Urinary bladder (tissue), 4 donors: ENCODE measurements around the gene NCKAP1. TPM values are rescaled to one million over a fixed set of nuclear protein-coding genes. Genes with fewer than 3 reads are reported as not detected.
"Not testable (repeated sequence)": the region's sequence is repeated elsewhere in the genome, so short reads cannot be mapped to it uniquely, and the experiment has no call there.

Experiments
- DNase-seq: peaks from one replicate; pipeline ENCODE4 v3.0.0-alpha.2; 2015; ENCODE audit errors: extremely low spot score
- H3K27ac ChIP-seq: one replicate; pipeline ENCODE4 v1.5.1; 2013; ENCODE audit warnings: low read depth, mild to moderate bottlenecking, moderate library complexity
- H3K36me3 ChIP-seq: one replicate; pipeline ENCODE4 v1.6.1; 2013; ENCODE audit warnings: mild to moderate bottlenecking, moderate library complexity; ENCODE audit not compliant: insufficient read depth
- H3K4me1 ChIP-seq: one replicate; pipeline ENCODE4 v1.6.1; 2013; ENCODE audit warnings: mild to moderate bottlenecking, moderate library complexity; ENCODE audit not compliant: insufficient read depth
- H3K4me3 ChIP-seq: one replicate; pipeline ENCODE4 v1.5.1; 2013; ENCODE audit warnings: low read depth, low read length
- WGBS: extraction: QIAGEN DNeasy Blood & Tissue Kit; methylation state at CpG from one replicate; pipeline ENCODE4 v1.1.7; 2013; 5-methylcytosine and 5-hydroxymethylcytosine counted together
- polyA plus RNA-seq: library from polyadenylated mRNA; stranded (reverse); fragments of 200-250 nt; gene quantifications from one replicate; pipeline ENCODE4 v1.2.3, GENCODE V29; 2013
- total RNA-seq: library from RNA; depleted of rRNA; stranded (reverse); fragments of >200 nt; gene quantifications from one replicate; pipeline ENCODE4 v1.2.3, GENCODE V29; 2014
- donor health status: healthy with polysubstance abuse.
- donor health status: healthy.

The NCKAP1 gene
- total and polyA plus RNA-seq, 2 donors: 91.6 to 297 TPM

DNA sequence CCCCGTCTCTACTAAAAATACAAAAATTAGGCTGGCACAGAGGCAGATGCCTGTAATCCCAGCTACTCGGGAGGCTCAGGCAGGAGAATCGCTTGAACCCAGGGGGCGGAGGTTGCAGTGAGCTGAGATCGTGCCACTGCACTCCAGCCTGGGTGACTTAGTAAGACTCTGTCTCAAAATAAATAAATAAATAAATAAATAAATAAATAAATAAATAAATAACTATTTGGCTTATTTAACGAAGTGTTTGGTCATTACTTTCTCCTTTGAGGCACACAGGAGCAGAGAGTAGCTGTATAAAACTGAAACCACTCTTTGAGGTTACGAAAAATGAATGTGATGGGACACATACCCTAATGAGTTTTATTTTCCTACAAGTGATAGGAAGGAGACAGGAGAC is 145.2 kb downstream of the NCKAP1 start:
- H3K27ac ChIP-seq, H3K4me1 ChIP-seq, H3K36me3 ChIP-seq, H3K4me3 ChIP-seq, DNase-seq: not testable (repeated sequence)
- 86% methylated on average over 7 of the region's 7 CpGs for WGBS

DNA sequence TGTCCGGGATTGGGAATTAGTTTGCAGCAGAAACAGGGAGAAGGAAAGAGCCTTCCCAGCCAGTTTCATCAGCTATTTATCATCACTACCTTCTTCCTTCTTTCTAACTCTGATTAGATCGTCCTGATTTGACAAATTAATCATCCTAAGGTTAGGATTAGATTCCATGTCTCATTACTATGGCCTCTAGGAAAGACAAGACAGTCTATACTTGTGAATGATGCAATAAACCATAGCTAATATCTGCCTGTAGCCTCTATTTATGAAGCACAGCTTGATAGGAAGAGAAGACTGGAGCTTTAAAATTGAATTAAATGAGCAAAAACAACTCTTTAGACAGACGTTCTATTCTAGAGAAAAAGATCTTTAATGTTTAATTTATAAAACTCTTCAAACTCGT is 146.6 kb downstream of the NCKAP1 start:
- Histone ChIP-seq H3K27ac (no peak overlapping the region), H3K4me1 (no peaks in the 10 kb centered on the region), H3K4me3 (no peak overlapping the region), H3K36me3 (no peaks in the 10 kb centered on the region)
- WGBS: 61% methylated on average over 4 of the region's 4 CpGs
- DNase-seq: no peak

DNA sequence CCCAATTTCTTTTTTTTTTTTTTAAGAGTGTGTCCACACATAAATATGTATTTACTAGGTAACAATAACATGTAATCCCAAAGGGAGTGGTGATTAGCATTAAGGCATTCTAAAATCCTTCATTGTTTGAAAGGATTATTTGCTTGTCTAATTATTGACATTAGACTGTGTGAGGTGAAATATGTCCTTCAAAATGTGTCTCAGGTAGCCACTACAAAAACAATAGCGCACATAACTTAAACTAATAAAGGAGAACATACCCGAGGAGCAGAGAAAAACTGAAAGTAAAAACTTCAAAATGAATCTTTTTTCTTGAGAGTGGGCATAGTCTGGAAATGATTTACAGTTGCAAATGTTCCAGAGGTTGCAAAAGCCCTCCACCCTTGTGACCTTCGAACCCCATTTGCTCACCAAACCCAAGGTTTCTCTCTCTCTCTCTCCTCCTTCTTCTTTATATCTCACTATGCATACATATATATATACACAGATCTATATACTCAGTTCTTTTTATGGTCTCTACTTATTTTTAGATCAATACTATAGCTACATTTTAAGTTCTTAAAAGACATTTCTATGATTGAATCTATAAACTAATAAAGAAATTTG is 147.4 kb downstream of the NCKAP1 start:
- no peak for DNase-seq
- no peaks in the 10 kb centered on the region for H3K36me3 ChIP-seq
- H3K4me3 ChIP-seq: no peak overlapping the region
- WGBS: 74% methylated on average over 3 of the region's 3 CpGs
- no peak overlapping the region for H3K27ac ChIP-seq
- H3K4me1 ChIP-seq: no peaks in the 10 kb centered on the region

DNA sequence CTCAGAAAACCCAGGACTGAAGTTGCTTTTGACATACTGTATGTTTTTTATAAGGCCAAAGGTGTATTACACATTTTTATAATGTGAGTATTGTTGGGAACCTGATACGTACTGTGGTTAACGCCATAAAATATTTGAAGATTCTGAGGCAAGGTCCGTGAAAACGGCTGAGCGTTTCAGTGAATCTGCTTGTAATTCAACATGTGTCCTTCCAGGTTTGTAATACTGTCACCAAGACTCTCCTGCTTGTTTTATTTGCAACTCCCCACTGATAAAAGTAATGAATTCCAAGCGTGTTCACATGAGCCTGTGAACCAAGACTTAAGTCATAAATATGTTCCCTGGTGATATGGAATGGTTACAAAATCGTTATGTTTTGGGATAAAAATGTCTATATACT is 148.0 kb downstream of the NCKAP1 start:
- H3K27ac ChIP-seq: no peak overlapping the region
- DNase-seq: no peak
- H3K4me3 ChIP-seq: no peak overlapping the region
- no peaks in the 10 kb centered on the region for H3K4me1 ChIP-seq
- WGBS: 77% methylated on average over 7 of the region's 7 CpGs
- H3K36me3 ChIP-seq: no peaks in the 10 kb centered on the region

DNA sequence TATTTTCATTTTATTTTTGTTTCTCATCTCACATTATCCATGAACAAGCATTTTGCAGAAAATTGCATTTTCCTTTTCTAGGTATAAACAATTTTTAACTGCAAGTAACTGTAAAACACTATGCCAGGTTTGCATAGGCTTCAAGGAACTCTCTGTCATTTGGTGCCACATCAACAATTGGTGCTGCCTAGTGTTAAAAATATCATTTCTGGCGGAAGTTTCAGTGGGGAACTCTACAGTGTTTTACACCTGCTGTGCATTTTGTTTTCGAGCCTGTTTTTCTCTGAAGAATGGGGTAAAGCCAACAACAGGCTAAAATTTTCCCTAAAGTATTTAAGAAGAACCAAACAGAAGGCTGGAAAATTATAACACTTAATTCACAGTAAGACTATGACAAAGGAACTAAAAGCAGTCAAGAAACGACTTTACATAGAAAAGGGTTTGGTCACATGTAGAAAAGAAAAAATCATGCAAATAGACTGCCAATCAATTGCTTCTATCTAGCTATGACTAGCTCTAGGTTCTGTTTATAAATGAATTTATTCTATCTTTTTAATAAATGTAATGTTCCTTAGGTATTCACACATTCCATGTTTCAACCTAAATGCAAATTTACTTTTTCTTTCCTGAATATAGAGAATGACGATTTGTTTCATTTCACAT is 150.4 kb downstream of the NCKAP1 start:
- Histone ChIP-seq H3K27ac (no peak overlapping the region), H3K4me1 (no peaks in the 10 kb centered on the region), H3K4me3 (no peak overlapping the region), H3K36me3 (no peaks in the 10 kb centered on the region)
- DNase-seq: no peak
- 93% methylated on average over 4 of the region's 4 CpGs for WGBS

DNA sequence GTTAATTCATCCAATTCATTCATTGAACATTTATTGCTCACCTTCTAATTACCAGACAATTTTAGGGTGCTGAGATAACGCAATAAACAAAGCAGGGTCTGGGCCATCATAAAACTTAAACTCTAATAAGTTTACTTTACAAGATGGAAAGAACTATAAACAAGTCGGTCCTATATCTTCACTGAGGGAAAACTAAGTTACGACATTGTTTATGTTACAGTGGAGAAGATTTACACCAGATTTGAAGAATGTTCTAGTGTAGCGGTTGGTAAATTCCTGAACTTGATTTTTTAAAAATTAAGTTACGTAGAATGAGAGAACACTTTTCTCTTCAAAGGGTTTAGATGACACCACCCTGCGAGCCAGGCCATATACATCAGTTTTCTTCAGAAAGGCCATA is 151.2 kb downstream of the NCKAP1 start:
- Histone ChIP-seq H3K27ac (no peak overlapping the region), H3K4me1 (no peaks in the 10 kb centered on the region), H3K36me3 (no peaks in the 10 kb centered on the region), H3K4me3 (no peak overlapping the region)
- no peak for DNase-seq
- 36% methylated on average over 6 of the region's 6 CpGs for WGBS

DNA sequence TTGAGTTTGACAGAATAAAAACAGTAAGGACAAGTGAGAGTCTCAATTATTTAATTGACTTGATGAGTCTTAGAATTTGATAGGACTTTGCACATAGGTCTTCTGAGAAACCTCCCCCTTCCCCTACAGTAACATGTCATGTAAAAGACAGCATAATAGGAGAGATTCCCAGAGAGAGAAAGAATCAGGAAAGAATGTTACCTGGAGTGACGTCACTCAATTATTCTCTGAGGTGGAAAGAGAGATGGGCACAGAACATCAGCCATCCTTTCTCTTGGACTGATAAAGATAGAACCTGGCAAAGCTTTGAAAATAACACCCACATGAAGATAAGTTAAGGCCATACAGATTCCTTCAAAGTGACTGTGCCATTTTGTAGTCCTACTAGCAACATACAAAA is 152.5 kb downstream of the NCKAP1 start:
- Histone ChIP-seq H3K4me1 (no peaks in the 10 kb centered on the region), H3K36me3 (no peaks in the 10 kb centered on the region), H3K27ac (no peak overlapping the region), H3K4me3 (no peak overlapping the region)
- DNase-seq: no peak
- 99% methylated on average over 1 of the region's 1 CpG for WGBS

DNA sequence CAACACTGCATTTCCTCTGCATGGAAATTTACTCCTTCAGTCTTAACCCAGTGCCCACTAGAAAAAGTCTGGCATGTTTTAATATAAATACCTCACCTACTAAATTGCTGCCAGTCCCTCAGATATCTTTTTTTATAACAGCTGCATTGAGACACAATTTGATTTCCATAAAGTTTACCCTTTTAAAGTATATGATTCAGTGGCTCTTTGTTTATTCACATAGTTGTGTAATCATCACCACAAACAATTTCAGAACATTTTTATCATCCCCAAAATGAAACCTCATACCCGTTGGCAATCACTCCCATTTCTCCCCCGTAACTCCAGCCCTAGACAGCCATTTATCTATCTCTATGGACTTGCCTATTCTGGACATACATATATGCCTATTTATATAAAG is 154.8 kb downstream of the NCKAP1 start:
- H3K4me3 ChIP-seq: no peak overlapping the region

DNA sequence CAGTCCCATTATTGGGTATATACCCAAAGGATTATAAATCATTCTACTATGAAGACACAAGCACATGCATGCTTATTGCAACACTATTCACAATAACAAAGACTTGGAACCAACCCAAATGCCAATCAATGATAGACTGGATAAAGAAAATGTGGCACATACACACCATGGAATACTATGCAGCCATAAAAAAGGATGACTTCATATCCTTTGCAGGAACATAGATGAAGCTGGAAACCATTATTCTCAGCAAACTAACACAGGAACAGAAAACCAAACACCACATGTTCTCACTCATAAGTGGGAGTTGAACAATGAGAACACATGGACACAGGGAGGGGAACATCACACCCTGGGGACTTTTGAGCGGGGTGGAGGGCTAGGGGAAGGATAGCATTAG is 158.2 kb downstream of the NCKAP1 start:
- H3K27ac ChIP-seq, H3K36me3 ChIP-seq, DNase-seq, H3K4me3 ChIP-seq, H3K4me1 ChIP-seq: not testable (repeated sequence)
- WGBS: 89% methylated on average over 1 of the region's 1 CpG

More for the DNA sequence above, 154.8 kb downstream of the NCKAP1 start:
- Histone ChIP-seq H3K4me1 (no peaks in the 10 kb centered on the region), H3K27ac (no peak overlapping the region), H3K36me3 (no peaks in the 10 kb centered on the region)
- 73% methylated on average over 2 of the region's 2 CpGs for WGBS
- DNase-seq: no peak

DNA sequence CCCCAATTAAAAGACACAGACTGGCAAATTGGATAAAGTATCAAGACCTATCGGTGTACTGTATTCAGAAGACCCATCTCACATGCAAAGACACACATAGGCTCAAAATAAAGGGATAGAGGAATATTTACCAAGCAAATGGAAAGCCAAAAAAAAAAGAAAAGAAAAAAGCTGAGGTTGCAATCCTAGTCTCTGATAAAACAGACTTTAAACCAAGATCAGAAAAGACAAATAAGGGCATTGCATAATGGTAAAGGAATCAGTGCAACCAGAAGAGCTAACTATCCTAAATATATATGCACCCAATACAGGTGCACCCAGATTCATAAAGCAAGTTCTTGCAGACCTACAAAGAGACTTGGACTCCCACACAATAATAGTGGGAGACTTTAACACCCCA is 161.6 kb downstream of the NCKAP1 start:
- H3K27ac ChIP-seq, H3K36me3 ChIP-seq, DNase-seq, H3K4me1 ChIP-seq, H3K4me3 ChIP-seq: not testable (repeated sequence)
- 90% methylated on average over 1 of the region's 1 CpG for WGBS

DNA sequence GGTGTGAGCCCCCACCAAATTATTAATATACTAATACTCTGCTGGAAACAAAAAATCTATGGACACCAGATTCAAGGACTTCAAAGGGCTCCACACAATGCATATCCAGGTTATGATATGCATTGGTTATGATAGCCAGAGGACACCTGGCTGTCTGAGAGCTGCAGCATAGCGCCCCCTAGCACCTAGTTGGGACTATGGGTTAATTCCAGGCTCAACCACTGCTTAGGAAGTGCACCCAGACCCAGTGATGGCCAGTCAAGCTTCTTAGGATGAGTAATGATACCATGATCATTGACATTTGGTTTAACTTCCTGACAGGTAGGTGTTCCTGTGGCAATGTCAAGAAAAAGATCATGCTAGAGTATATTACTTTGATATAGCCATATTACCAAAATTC is 168.0 kb downstream of the NCKAP1 start:
- Histone ChIP-seq H3K4me3 (no peak overlapping the region), H3K36me3 (no peaks in the 10 kb centered on the region), H3K27ac (no peak overlapping the region), H3K4me1 (no peaks in the 10 kb centered on the region)
- DNase-seq: no peak
- 8% methylated on average over 1 of the region's 1 CpG for WGBS

DNA sequence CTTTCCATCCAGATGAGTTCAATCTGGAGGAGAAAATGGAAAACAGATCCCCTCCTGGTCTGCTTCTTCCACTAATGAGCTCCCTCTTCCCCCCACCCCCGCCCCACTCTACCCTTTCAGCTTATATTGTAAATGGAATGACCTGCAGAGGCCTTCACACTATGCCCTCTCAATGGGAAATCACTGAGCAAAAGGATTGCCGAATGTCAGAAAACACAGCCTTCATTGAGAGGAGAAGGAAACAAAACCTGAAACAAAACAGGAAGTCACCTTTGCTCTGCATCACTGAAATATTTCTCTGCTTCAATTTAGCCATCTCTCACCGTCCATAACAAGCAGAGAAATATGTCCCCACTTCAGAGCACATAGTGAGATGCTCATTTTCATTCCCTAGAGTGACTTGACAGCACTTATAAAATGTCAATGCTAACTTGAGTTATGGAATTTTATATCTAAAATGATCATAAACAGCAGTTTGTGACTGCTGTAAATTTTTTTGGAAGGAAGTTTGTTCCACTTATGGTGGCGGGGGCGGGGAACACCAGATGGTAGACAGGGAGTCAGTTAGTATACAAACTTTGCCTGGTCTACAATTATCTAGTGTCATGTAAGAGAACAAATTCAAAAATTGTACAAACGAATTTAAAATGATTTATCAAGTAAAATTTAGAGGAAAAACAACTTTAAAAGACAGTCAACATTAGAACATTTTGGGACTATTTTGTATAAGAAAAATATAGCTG is 170.0 kb downstream of the NCKAP1 start:
- Histone ChIP-seq H3K4me1 (no peaks in the 10 kb centered on the region), H3K36me3 (no peaks in the 10 kb centered on the region), H3K4me3 (no peak overlapping the region), H3K27ac (no peak overlapping the region)
- 79% methylated on average over 6 of the region's 6 CpGs for WGBS
- no peak for DNase-seq

DNA sequence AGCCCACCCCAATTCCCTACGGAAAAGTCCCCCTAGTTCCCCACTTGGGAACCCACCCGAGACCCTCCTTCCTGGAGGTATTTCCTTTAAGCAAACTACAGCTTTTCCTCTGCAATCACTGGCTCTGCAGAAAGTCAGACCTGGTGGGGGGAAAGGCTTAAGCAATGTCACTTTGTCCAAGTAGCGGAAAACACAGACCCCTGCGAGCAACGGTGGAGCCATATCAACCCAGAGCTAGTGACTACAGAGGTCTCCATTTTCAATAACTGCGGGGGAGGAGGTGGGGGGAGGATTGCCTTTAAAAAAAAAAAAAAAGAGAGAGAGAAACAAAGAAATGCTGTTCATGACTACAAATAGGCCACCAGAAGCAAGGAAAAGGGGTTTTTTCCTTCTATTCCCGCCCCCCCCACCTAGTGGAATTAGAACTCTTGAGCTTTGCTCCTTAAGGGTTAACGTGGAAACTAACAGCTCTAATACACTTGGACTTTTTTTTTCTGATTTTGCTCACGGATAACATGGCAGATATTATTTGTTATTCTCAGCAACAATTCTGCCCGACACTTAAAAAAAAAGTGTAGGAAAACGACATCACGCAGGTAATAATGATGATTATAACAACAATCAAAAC is 170.7 kb downstream of the NCKAP1 start:
- no peak for DNase-seq
- WGBS: 56% methylated on average over 12 of the region's 12 CpGs
- Histone ChIP-seq H3K4me1 (no peaks in the 10 kb centered on the region), H3K36me3 (no peaks in the 10 kb centered on the region), H3K4me3 (peak overlapping the region; percentile 41), H3K27ac (no peak overlapping the region)
